Endothelial cell of umbilical vein (primary cell): ENCODE results near the gene SPDYE6. TPM values are rescaled to one million over a fixed set of nuclear protein-coding genes. Genes with fewer than 3 reads are reported as not detected.

Source experiments
- BruUV-seq: library from RNA; stranded (reverse); fragments of 400-500 nt; replicated peaks from 2 replicates; lab custom pipeline; 2021; lab: Mats Ljungman, UMichigan
- CTCF ChIA-PET: fragments of 300-600, 350-600 bp; sonication (Branson Sonifier 250); formaldehyde crosslinking; loops from one replicate; lab custom pipeline; 2021; ENCODE audit warnings: antibody characterized with exemption, inconsistent platforms; lab: Charles Lee
- POLR2A ChIA-PET: fragments of 300-600, 350-600 bp; sonication (Branson Sonifier 250); formaldehyde crosslinking; loops from one replicate; lab custom pipeline; 2021; ENCODE audit warnings: antibody characterized with exemption, inconsistent platforms; lab: Charles Lee
- DNase-seq: peaks from one replicate; pipeline ENCODE4 v3.0.0-alpha.2; 2011; ENCODE audit warnings: low read depth, low spot score
- FAIRE-seq: peaks from 2 replicates; lab custom pipeline; 2011; peaks lifted over from hg19 to GRCh38; lab: Jason Lieb, UNC
- H2AFZ ChIP-seq: 2 replicates; pipeline ENCODE4 v1.6.0; 2012; ENCODE audit warnings: low read depth, low read length, control low read depth, inconsistent platforms
- H3K27ac ChIP-seq: 2 replicates; pipeline ENCODE4 v1.5.1; 2011; ENCODE audit warnings: low read depth, mild to moderate bottlenecking, control low read depth, low read length, moderate library complexity; ENCODE audit not compliant: insufficient read depth
- H3K27me3 ChIP-seq, 2 experiments: 2 replicates each; pipeline versions ENCODE4 v1.6.0 to v1.6.1; 2011; ENCODE audit warnings: low read length in 2 of 2, mixed read lengths in 1 of 2; ENCODE audit not compliant: control insufficient read depth in 2 of 2, insufficient read depth in 2 of 2
- H3K36me3 ChIP-seq, 2 experiments: 2 replicates in 1 of 2; 3 replicates in 1 of 2; pipeline ENCODE4 v1.5.1; 2011; ENCODE audit warnings: low read length in 2 of 2, mild to moderate bottlenecking in 1 of 2, moderate library complexity in 1 of 2; ENCODE audit not compliant: control insufficient read depth in 2 of 2, insufficient read depth in 2 of 2; ENCODE audit errors: extremely low read depth in 1 of 2
- H3K4me1 ChIP-seq: 3 replicates; pipeline ENCODE4 v1.5.1; 2011; ENCODE audit warnings: mild to moderate bottlenecking, low read length; ENCODE audit not compliant: control insufficient read depth, insufficient read depth; ENCODE audit errors: extremely low read depth
- H3K4me2 ChIP-seq: 2 replicates; pipeline ENCODE4 v1.6.1; 2011; ENCODE audit warnings: low read length, control low read depth, mixed read lengths; ENCODE audit not compliant: insufficient read depth
- H3K4me3 ChIP-seq, 3 experiments: fragments of 200-600 bp in 1 of 3; sonication (generic), shearing (Covaris generic) in 1 of 3; replicated peaks in 1 of 3; 2 replicates each; pipeline ENCODE4 v1.5.1; 2011 to 2016; ENCODE audit warnings: control low read depth in 3 of 3, low read length in 3 of 3, mild to moderate bottlenecking in 2 of 3, inconsistent platforms in 1 of 3, low read depth in 1 of 3, moderate library complexity in 1 of 3; ENCODE audit not compliant: insufficient read depth in 1 of 3
- H3K79me2 ChIP-seq: 2 replicates; pipeline ENCODE4 v1.6.0; 2012; ENCODE audit warnings: low read length, inconsistent platforms; ENCODE audit not compliant: control insufficient read depth, insufficient read depth
- H3K9ac ChIP-seq: replicated peaks from 2 replicates; pipeline ENCODE3; 2011; ENCODE audit warnings: low read length, control low read depth; ENCODE audit not compliant: insufficient read depth; ENCODE audit errors: extremely low read depth
- H3K9me1 ChIP-seq: replicated peaks from 3 replicates; pipeline ENCODE4 v1.6.0; 2011; ENCODE audit warnings: mild to moderate bottlenecking, low read length; ENCODE audit not compliant: control insufficient read depth, insufficient read depth; ENCODE audit errors: extremely low read depth
- H3K9me3 ChIP-seq: replicated peaks from 2 replicates; pipeline ENCODE4 v1.5.1; 2012; ENCODE audit warnings: low read length, inconsistent platforms; ENCODE audit not compliant: control insufficient read depth, insufficient read depth
- H4K20me1 ChIP-seq: replicated peaks from 2 replicates; pipeline ENCODE3; 2011; ENCODE audit warnings: mild to moderate bottlenecking, low read length; ENCODE audit not compliant: control insufficient read depth, insufficient read depth; ENCODE audit errors: extremely low read depth
- CTCF ChIP-seq, 2 donors: IDR thresholded peaks; 1 replicate in 1 of 2; 2 replicates in 1 of 2; pipeline ENCODE4 v1.5.1; 2011; ENCODE audit warnings: low read length in 2 of 2, mild to moderate bottlenecking in 2 of 2, moderate library complexity in 2 of 2, control low read depth in 1 of 2, inconsistent platforms in 1 of 2, low read depth in 1 of 2; ENCODE audit not compliant: insufficient read depth in 1 of 2; ENCODE audit errors: extremely low read depth in 1 of 2
- EZH2 ChIP-seq: IDR thresholded peaks from 2 replicates; pipeline ENCODE4 v1.6.1; 2012; ENCODE audit warnings: borderline replicate concordance, low read depth, mild to moderate bottlenecking, moderate library complexity, low read length, inconsistent platforms; ENCODE audit not compliant: severe bottlenecking
- FOS ChIP-seq: IDR thresholded peaks from 2 replicates; pipeline ENCODE4 v1.6.1; 2011; ENCODE audit warnings: mild to moderate bottlenecking, low read length, moderate library complexity, borderline replicate concordance; ENCODE audit not compliant: insufficient read depth
- GATA2 ChIP-seq: IDR thresholded peaks from 2 replicates; pipeline ENCODE4 v1.7.0; 2011; ENCODE audit warnings: low read depth, mild to moderate bottlenecking, moderate library complexity, mixed read lengths, low read length; ENCODE audit not compliant: insufficient read length, insufficient read depth
- JUN ChIP-seq: IDR thresholded peaks from 2 replicates; pipeline ENCODE4 v1.6.1; 2011; ENCODE audit warnings: borderline replicate concordance, low read depth; ENCODE audit not compliant: insufficient read length, insufficient read depth
- MAX ChIP-seq: IDR thresholded peaks from 2 replicates; pipeline ENCODE4 v1.6.1; 2011; ENCODE audit not compliant: insufficient read depth, insufficient read length
- MYC ChIP-seq: IDR thresholded peaks from one replicate; pipeline ENCODE4 v1.6.1; 2011; ENCODE audit warnings: mild to moderate bottlenecking, low read depth, low read length
- POLR2A ChIP-seq: IDR thresholded peaks from 2 replicates; pipeline ENCODE4 v1.6.1; 2012; ENCODE audit warnings: low read depth, mild to moderate bottlenecking, control low read depth, low read length
- POLR2AphosphoS5 ChIP-seq: IDR thresholded peaks from 2 replicates; pipeline ENCODE4 v1.6.1; 2012; ENCODE audit warnings: low read depth, mild to moderate bottlenecking, control low read depth, low read length, moderate library complexity; ENCODE audit not compliant: insufficient read depth
- dilution Hi-C: fragments of 300-500 bp; cut with MboI; formaldehyde crosslinking; loops from one replicate; pipeline ENCODE4 v1.15.0; 2019; ENCODE audit warnings: low sequenced_read_pairs; ENCODE audit not compliant: extremely low pct_ligation_motif_present
- intact Hi-C: fragments of 100-400 bp; cut with micrococcal nuclease; formaldehyde crosslinking; loops from one replicate; pipeline ENCODE4 v1.10.0; 2022
- polyA plus RNA-seq, 4 experiments: library from polyadenylated mRNA; depleted of rRNA in 3 of 4; stranded (reverse) in 3 of 4; unstranded in 1 of 4; fragments of >200 nt; gene quantifications; 2 replicates each; pipeline versions ENCODE4 v1.2.1 to v1.2.3, GENCODE V29; 2011 to 2012; ENCODE audit warnings: missing spikeins in 1 of 4
- total RNA-seq: library from RNA; stranded (reverse); gene quantifications from 2 replicates; pipeline ENCODE4 v1.2.3, GENCODE V29; 2021

SPDYE6 gene
- total and polyA plus RNA-seq, 2 donors (not counting 3 experiments of a cell fraction or from before 2014, with no cell fraction given), result not detected

- DNase-seq (no peak), FAIRE-seq (no peak)
- H3K9me3 ChIP-seq, result no peaks in the 10 kb centered on the region
- H2AFZ ChIP-seq, result no peak overlapping the region
- no peaks in the 10 kb centered on the region for H3K36me3 ChIP-seq
- H4K20me1 ChIP-seq, result no peaks in the 10 kb centered on the region
- no peak overlapping the region for H3K4me2 ChIP-seq
- intact Hi-C loops (no loop called here), dilution Hi-C loops (no loop called here)
- POLR2A ChIA-PET, result no interaction called here
- BruUV-seq, result no TSS peak
- H3K27ac ChIP-seq, result no peak overlapping the region
- no peaks in the 10 kb centered on the region for H3K9me1 ChIP-seq
- no peak overlapping the region for H3K9ac ChIP-seq
- H3K4me1 ChIP-seq, result no peaks in the 10 kb centered on the region
- TF ChIP-seq JUN (no peak), POLR2AphosphoS5 (no peak), MYC (no peak), EZH2 (no peak), MAX (no peak), GATA2 (no peak), FOS (no peak), POLR2A (no peak), CTCF (IDR thresholded peaks at IDR 0.05; ENCODE audit: extremely low read depth in 1 of 2, insufficient read depth in 1 of 2, low read depth in 1 of 2, low read length in 2 of 2) (no peak)
- H3K4me3 ChIP-seq, result no peak overlapping the region
- H3K79me2 ChIP-seq, result no peaks in the 10 kb centered on the region
- CTCF ChIA-PET, result no interaction called here
- H3K27me3 ChIP-seq, result no peaks in the 10 kb centered on the region
Measured at GRCh38 chr7:102306916-102307677, 49.1 kb downstream of the SPDYE6 start.
